ENCODE data around the gene ORM1.

ORM1 gene

GRCh38 chr9:114311571-114312512 lies 11.1 kb upstream of the ORM1 start:
- no peak overlapping the region for H3K9ac ChIP-seq (ENCODE audit: low read depth, low read length, poor library complexity, severe bottlenecking)
- TF ChIP-seq CTCF (conservative IDR thresholded peaks at IDR 0.05; ENCODE audit: low read length) (no peak), EZH2phosphoT487 (IDR thresholded peaks at IDR 0.05; ENCODE audit: borderline replicate concordance) (no peak)
- H3K9me2 ChIP-seq (replicated peaks; ENCODE audit: low read depth, low read length): no peaks in the 10 kb centered on the region
- no peaks in the 10 kb centered on the region for H3K4me1 ChIP-seq (ENCODE audit: insufficient read depth, low read length, poor library complexity, severe bottlenecking)
- H3K27me3 ChIP-seq (ENCODE audit: insufficient read depth, low read length, poor library complexity, severe bottlenecking): no peaks in the 10 kb centered on the region
- H3K4me2 ChIP-seq (ENCODE audit: low read depth, low read length, poor library complexity, severe bottlenecking): no peak overlapping the region
- H3K36me3 ChIP-seq (ENCODE audit: insufficient read depth, low read length): no peaks in the 10 kb centered on the region
- no peaks in the 10 kb centered on the region for H4K20me1 ChIP-seq (ENCODE audit: insufficient read depth, low read length, poor library complexity, severe bottlenecking)
- H2AFZ ChIP-seq (ENCODE audit: low read length): no peak overlapping the region
- no peaks in the 10 kb centered on the region for H3K9me3 ChIP-seq (ENCODE audit: insufficient read depth, low read depth, low read length)
- no peaks in the 10 kb centered on the region for H3K79me2 ChIP-seq (ENCODE audit: insufficient read depth, low read length)
- H3F3A ChIP-seq (ENCODE audit: low read depth): no peaks in the 10 kb centered on the region
- no peak overlapping the region for H3K4me3 ChIP-seq (ENCODE audit: low read length, poor library complexity, severe bottlenecking)

GRCh38 chr9:114312513-114312875 lies 10.4 kb upstream of the ORM1 start:
- TF ChIP-seq CTCF (conservative IDR thresholded peaks at IDR 0.05; ENCODE audit: low read length): no peak
- TF ChIP-seq EZH2phosphoT487 (IDR thresholded peaks at IDR 0.05; ENCODE audit: borderline replicate concordance): no peak
- no peak overlapping the region for H3K4me2 ChIP-seq (ENCODE audit: low read depth, low read length, poor library complexity, severe bottlenecking)
- H3K9me3 ChIP-seq (ENCODE audit: insufficient read depth, low read depth, low read length): no peaks in the 10 kb centered on the region
- no peaks in the 10 kb centered on the region for H3K36me3 ChIP-seq (ENCODE audit: insufficient read depth, low read length)
- H3F3A ChIP-seq (ENCODE audit: low read depth): no peaks in the 10 kb centered on the region
- H4K20me1 ChIP-seq (ENCODE audit: insufficient read depth, low read length, poor library complexity, severe bottlenecking): no peaks in the 10 kb centered on the region
- no peak overlapping the region for H3K4me3 ChIP-seq (ENCODE audit: low read length, poor library complexity, severe bottlenecking)
- H3K27me3 ChIP-seq (ENCODE audit: insufficient read depth, low read length, poor library complexity, severe bottlenecking): no peaks in the 10 kb centered on the region
- no peak overlapping the region for H3K9ac ChIP-seq (ENCODE audit: low read depth, low read length, poor library complexity, severe bottlenecking)
- H3K9me2 ChIP-seq (replicated peaks; ENCODE audit: low read depth, low read length): no peaks in the 10 kb centered on the region
- no peak overlapping the region for H2AFZ ChIP-seq (ENCODE audit: low read length)
- H3K4me1 ChIP-seq (ENCODE audit: insufficient read depth, low read length, poor library complexity, severe bottlenecking): no peaks in the 10 kb centered on the region
- no peaks in the 10 kb centered on the region for H3K79me2 ChIP-seq (ENCODE audit: insufficient read depth, low read length)

- Histone ChIP-seq H3K9ac (ENCODE audit: low read depth, low read length, poor library complexity, severe bottlenecking) (no peak overlapping the region), H3K9me2 (replicated peaks; ENCODE audit: low read depth, low read length) (no peaks in the 10 kb centered on the region), H3K4me1 (ENCODE audit: insufficient read depth, low read length, poor library complexity, severe bottlenecking) (no peaks in the 10 kb centered on the region), H3K9me3 (ENCODE audit: insufficient read depth, low read depth, low read length) (no peaks in the 10 kb centered on the region), H3K4me3 (ENCODE audit: low read length, poor library complexity, severe bottlenecking) (no peak overlapping the region), H3K79me2 (ENCODE audit: insufficient read depth, low read length) (no peaks in the 10 kb centered on the region), H3F3A (ENCODE audit: low read depth) (no peaks in the 10 kb centered on the region), H3K4me2 (ENCODE audit: low read depth, low read length, poor library complexity, severe bottlenecking) (no peak overlapping the region), H2AFZ (ENCODE audit: low read length) (no peak overlapping the region), H3K27me3 (ENCODE audit: insufficient read depth, low read length, poor library complexity, severe bottlenecking) (no peaks in the 10 kb centered on the region), H4K20me1 (ENCODE audit: insufficient read depth, low read length, poor library complexity, severe bottlenecking) (no peaks in the 10 kb centered on the region), H3K36me3 (ENCODE audit: insufficient read depth, low read length) (no peaks in the 10 kb centered on the region)
- no peak for TF ChIP-seq CTCF (conservative IDR thresholded peaks at IDR 0.05; ENCODE audit: low read length)
- TF ChIP-seq EZH2phosphoT487 (IDR thresholded peaks at IDR 0.05; ENCODE audit: borderline replicate concordance): no peak
Measured at GRCh38 chr9:114313186-114313585, 9.7 kb upstream of the ORM1 start.
